ENCODE data around the gene HSPB8.

DNA sequence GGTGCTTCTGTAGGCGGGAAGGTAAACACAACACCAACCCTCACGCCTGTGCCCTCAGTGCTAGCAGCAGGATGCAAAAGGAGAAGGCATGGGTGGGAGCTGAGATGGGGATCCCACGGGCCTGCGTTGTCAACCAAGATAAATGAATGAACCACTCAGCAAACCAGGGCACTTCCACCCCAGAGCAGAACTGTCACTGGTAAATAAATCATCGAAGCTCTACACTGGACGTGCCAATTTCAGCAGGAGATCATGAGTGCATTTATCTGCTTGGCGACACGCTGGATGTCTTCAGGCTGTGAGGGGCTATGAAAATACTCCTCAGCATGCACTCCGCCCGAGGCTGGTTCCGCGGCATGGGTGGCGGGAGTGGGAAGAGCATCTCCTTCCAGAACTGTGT lies 33.2 kb downstream of the HSPB8 start:
- TF ChIP-seq, protein P1, sequence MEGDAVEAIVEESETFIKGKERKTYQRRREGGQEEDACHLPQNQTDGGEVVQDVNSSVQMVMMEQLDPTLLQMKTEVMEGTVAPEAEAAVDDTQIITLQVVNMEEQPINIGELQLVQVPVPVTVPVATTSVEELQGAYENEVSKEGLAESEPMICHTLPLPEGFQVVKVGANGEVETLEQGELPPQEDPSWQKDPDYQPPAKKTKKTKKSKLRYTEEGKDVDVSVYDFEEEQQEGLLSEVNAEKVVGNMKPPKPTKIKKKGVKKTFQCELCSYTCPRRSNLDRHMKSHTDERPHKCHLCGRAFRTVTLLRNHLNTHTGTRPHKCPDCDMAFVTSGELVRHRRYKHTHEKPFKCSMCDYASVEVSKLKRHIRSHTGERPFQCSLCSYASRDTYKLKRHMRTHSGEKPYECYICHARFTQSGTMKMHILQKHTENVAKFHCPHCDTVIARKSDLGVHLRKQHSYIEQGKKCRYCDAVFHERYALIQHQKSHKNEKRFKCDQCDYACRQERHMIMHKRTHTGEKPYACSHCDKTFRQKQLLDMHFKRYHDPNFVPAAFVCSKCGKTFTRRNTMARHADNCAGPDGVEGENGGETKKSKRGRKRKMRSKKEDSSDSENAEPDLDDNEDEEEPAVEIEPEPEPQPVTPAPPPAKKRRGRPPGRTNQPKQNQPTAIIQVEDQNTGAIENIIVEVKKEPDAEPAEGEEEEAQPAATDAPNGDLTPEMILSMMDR (IDR thresholded peaks at IDR 0.05), result no peak
- TF ChIP-seq ZFX (IDR thresholded peaks at IDR 0.05; ENCODE audit: borderline replicate concordance), result no peak
